ENCODE data around the gene DDOST.
"Not testable (repeated sequence)": the region's sequence is repeated elsewhere in the genome, so short reads cannot be mapped to it uniquely, and the experiment has no call there.

The DDOST gene

DNA sequence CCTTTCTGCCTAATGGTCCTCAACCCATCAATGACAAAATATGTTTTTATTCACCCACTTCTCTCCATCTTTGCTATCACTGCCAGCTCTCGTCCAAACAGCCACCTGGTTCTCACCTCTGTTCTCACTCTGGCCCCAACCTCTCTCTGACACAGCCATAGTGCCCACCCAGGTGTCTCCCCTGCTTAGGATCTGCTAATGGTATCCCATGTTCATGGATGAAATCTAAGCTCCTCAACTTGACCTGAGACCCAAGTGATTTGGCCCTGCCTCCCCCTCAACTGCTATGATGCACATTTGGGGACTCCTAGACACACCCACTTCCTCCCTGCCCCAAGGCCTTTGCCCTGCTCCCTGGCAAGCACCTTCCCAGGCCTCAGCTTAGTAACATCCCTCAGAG, 30.7 kb upstream of the DDOST start:
- no peak for DNase-seq (ENCODE audit: low read depth, low spot score)

- no peak for DNase-seq (ENCODE audit: low read depth, low spot score)
Measured at GRCh38 chr1:20689645-20690056, 28.5 kb upstream of the DDOST start.

DNA sequence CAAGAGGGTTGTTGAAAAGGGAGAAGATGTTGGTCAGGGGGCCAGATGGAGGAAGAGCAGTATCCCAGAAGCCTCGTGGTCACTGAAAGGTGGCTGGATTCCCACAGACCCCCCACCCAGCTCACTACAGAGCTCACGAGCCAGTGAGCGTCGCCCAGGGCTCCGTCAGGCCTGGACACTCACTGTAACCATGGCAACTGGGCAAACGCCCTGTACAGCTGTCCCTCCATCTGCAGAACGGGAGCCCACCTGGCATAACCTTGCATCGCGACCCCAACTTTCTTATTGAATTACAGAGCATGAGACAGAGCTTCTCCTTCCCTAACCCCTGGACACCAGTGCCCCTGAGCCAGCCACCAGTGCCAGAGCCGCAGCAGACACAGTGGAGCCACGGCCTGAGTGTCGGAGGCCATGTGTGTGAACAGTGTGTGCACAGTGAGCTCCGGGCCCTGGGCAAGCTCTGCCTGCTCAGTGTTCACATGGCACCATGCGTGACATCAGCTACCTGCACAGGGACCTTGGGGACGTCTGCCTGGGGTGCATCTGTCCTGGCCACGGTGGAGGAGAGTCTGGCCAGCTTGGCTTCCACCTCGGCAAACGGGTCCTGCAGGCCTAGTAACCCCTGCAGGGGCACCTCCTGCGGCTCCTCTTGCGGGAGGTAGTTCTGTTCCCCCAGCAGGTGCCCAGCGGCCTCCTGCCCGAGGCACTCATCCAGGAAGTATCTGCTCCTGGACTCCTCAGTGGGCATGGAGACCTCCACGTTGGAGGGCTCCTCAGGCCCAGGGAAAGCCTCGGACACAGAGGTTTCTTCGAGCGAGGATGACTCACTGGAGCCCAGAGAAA, 25.9 kb upstream of the DDOST start:
- DNase-seq (ENCODE audit: low read depth, low spot score), result no peak

DNA sequence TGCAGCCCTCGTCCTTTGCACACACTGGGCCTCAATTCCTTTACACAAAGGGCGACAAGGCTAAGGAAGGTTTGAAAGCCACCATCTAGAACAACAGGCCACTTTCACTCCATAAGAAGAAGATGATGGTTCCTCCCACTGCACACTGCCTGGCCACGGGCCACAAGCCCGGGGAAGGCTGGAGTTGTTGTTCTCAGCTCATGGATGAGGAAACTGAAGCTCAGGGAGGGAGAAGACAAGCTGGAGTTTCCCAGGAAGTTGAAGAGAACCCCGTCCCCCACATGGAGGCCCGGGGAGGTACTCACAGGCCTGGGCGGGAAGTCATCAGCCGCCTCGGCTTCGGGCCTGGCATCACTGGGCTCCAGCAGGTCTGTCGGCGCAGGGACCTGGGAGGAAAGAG, 24.6 kb upstream of the DDOST start:
- DNase-seq (ENCODE audit: low read depth, low spot score), result no peak

DNA sequence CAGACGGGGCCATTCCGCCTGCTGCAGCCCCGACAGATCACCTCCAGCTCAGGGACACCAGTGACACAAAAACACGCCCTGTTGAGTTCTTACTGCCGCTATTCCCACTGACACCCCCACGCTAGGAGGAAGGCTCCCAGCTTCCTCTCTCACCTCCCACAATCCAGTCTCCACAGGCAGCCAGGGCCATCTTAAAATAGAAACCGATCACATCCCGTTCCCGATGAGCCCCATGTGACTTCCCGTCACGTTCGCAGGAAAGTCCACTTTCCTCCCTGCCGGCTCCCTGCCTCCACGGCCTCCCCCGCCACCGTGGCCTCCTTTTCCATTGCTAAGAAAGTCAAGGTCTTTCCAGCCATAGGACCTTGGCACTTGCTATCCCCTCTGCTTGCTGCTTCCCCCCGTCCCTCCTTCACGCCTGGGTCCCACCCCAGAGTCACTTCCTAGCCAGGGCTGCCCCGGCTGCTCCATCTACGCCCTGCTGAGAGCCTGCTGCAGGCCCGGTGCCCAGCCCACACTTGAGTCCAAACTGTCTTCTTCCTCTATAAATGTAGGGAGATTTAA, 24.0 kb upstream of the DDOST start:
- no peak for DNase-seq (ENCODE audit: low read depth, low spot score)

DNA sequence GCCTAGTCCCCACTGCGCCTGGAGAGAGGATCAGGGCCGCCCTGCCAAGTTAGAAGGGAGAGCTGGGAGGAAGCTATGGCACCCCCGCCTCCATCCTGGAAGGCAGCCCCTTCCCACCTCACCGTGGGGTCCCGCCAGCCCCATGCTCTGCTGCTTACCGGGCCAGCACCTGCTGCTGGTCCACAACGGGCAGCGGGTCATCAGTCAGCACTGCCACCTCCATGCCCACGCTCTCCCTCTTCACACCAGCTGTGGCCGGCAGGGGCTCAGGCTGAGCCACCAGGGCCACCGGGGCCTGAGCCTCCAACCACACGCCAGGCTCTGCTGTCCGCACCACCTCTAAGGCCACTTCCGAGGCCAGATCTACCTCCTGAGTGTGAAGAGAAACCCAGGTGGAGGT, 23.5 kb upstream of the DDOST start:
- no peak for DNase-seq (ENCODE audit: low read depth, low spot score)

GRCh38 chr1:20684050-20684620, 23.0 kb upstream of the DDOST start:
- DNase-seq (ENCODE audit: low read depth, low spot score), result no peak

GRCh38 chr1:20683614-20684013, 22.4 kb upstream of the DDOST start:
- no peak for DNase-seq (ENCODE audit: low read depth, low spot score)

DNA sequence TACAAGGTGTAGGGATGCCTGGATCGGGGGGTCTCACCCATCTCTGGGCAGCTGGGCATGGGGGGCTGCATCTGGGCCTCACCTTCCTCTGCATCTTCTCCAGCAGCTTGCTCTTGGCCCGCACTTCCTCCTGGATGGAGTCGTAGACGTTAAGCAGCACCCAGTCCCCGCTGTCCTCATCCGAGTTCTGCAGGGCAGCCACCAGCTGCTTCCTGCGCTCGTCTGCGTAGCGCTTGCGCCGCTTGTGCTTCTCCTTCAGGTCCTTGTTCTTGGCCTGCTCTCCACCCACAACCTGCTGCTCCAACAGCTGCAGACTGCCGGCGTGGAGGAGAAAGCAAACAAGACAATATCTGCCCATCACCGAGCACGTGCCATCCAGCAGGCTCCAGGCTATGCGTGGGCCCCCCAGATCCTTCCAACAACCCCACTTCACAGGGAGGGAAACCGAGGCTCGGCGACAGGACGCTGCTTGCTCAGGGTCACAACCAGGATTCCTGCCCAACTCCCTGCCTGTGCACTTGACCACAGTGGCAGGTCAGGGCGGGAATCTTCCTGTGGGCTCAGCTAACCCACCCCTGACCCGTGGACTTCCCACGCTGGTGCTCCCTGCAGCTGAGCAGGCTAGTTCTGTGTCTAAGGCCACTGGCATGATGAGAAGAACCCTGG, 21.5 kb upstream of the DDOST start:
- DNase-seq (ENCODE audit: low read depth, low spot score), result no peak

DNA sequence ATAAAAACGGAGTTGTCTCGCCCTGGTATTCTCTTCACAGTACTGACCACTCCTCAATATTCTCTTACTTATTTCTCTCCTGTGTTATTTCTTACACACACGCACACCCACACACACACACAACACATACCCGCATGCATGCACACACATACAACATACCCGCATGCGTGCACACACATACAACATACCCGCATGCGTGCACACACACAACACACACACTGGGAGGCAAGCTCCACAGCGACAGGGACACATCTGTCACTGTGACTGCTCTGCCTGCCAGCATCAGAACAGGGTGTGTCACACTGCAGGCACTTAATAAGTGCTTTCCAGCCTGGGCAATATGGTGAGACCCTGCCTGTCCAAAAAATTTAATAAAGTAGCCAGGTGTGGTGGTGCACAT, 20.8 kb upstream of the DDOST start:
- no peak for DNase-seq (ENCODE audit: low read depth, low spot score)

GRCh38 chr1:20680269-20680668, 19.1 kb upstream of the DDOST start:
- no peak for DNase-seq (ENCODE audit: low read depth, low spot score)

GRCh38 chr1:20678599-20678998, 17.4 kb upstream of the DDOST start:
- DNase-seq (ENCODE audit: low read depth, low spot score), result no peak

DNA sequence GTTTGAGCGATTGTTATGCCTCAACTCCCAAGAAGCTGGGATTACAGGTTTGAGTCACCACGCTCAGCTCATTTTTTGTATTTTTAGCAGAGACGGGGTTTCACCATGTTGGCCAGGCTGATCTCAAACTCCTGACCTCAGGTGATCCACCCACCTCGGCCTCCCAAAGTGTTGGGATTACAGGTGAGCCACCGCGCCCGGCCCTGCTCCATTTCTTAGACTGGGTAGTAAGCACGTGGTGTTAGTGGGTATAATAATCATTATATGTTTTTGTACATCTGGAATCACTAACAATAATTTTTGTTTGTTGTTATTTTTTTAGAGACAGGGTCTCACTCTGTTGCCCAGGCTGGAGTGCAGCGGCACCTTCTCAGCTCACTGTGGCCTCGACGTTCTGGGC, 12.5 kb upstream of the DDOST start:
- not testable (repeated sequence) for DNase-seq (ENCODE audit: low read depth, low spot score)

GRCh38 chr1:20672265-20672632, 11.1 kb upstream of the DDOST start:
- no peak for DNase-seq (ENCODE audit: low read depth, low spot score)

GRCh38 chr1:20670936-20671335, 9.8 kb upstream of the DDOST start:
- no peak for DNase-seq (ENCODE audit: low read depth, low spot score)

- DNase-seq (ENCODE audit: low read depth, low spot score), result no peak
Measured at GRCh38 chr1:20668581-20668980, 7.4 kb upstream of the DDOST start.

GRCh38 chr1:20666804-20667203, 5.6 kb upstream of the DDOST start:
- no peak for DNase-seq (ENCODE audit: low read depth, low spot score)

GRCh38 chr1:20666146-20666545, 5.0 kb upstream of the DDOST start:
- no peak for DNase-seq (ENCODE audit: low read depth, low spot score)

DNA sequence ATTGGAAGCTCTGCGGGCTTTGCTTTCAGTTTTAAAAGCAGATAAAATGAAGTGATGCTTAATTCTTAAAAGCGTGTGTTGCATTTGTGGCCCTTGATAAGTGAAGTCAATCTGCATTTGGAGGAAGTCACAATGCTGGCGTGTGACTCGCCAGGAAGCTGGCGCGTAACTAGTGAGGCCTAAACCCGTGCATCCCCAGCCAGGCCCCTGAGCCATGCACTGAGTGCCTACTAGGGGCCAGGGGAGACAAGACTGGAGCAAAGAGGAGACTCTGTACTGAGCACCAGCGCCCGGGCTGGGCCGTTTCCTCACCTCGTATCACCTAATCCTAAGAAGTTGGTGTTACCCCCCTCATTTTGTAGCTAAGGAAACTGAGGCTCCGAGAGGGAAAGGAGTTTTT, 4.6 kb upstream of the DDOST start:
- DNase-seq (ENCODE audit: low read depth, low spot score), result no peak

GRCh38 chr1:20663969-20664715, 3.0 kb upstream of the DDOST start:
- DNase-seq (ENCODE audit: low read depth, low spot score), result no peak

- no peak for DNase-seq (ENCODE audit: low read depth, low spot score)
Measured at GRCh38 chr1:20663365-20663764, 2.2 kb upstream of the DDOST start.

- no peak for DNase-seq (ENCODE audit: low read depth, low spot score)
Measured at GRCh38 chr1:20662110-20662475, 924 bp upstream of the DDOST start.

All from activated CD4-positive, CD25-positive, alpha-beta regulatory T cell treated with anti-CD3 and anti-CD28 coated beads, Interleukin-2, amount 50 U/mL, for 16 hours (primary cell).